ENCODE results near the gene ANGPTL2. TPM values are rescaled to one million over a fixed set of nuclear protein-coding genes. Genes with fewer than 3 reads are reported as not detected.

The ANGPTL2 gene
- total and polyA plus RNA-seq, 12 donors, result 16.2 to 73.5 (median 42.9) TPM

- H3K27ac ChIP-seq, result peak overlapping the region in 2 of 10 donors; percentile 21 to 30
- H3K27me3 ChIP-seq, result no peaks in the 10 kb centered on the region
- no peak for DNase-seq
- H3K9me3 ChIP-seq, result no peaks in the 10 kb centered on the region
- peaks cover 9 to 58% (median 36%) of the 10 kb centered on the region in 9 donors for H3K4me1 ChIP-seq
- intact Hi-C loops (cut with DNase I), result no loop called here
- no peak overlapping the region for H3K4me3 ChIP-seq
- H3K36me3 ChIP-seq, result no peaks in the 10 kb centered on the region
- WGBS, 2 donors, result 70 to 82% methylated on average over 4 of the region's 4 CpGs
- ATAC-seq, result no peak
- no peak for TF ChIP-seq CTCF (IDR thresholded peaks at IDR 0.05)
These were observed 36.4 kb upstream of the ANGPTL2 start for GRCh38 chr9:127158786-127159324.

GRCh38 chr9:127155314-127155960, 33.0 kb upstream of the ANGPTL2 start:
- no peaks in the 10 kb centered on the region for H3K9me3 ChIP-seq
- H3K36me3 ChIP-seq, result no peaks in the 10 kb centered on the region
- 72% methylated on average over 5 of the region's 5 CpGs for WGBS, 2 donors
- no peak for DNase-seq
- TF ChIP-seq CTCF (IDR thresholded peaks at IDR 0.05), result no peak
- H3K27me3 ChIP-seq, result no peaks in the 10 kb centered on the region
- H3K4me3 ChIP-seq, result peak overlapping the region in 1 of 10 donors; percentile 18
- peak overlapping the region in 8 of 10 donors; percentile 34 to 86 (median 68) for H3K27ac ChIP-seq
- peaks cover 9 to 41% (median 21%) of the 10 kb centered on the region in 9 donors for H3K4me1 ChIP-seq
- peak in 3 of 8 donors; percentile 2 to 13 (median 7) for ATAC-seq
- intact Hi-C loops (cut with DNase I), result no loop called here

GRCh38 chr9:127154390-127155191, 32.2 kb upstream of the ANGPTL2 start:
- peak overlapping the region in 6 of 10 donors; percentile 1 to 29 (median 14) for H3K4me3 ChIP-seq
- ATAC-seq (peak; percentile 85 to 93 (median 87)), DNase-seq (peak; percentile 74 to 84)
- H3K36me3 ChIP-seq, result no peaks in the 10 kb centered on the region
- TF ChIP-seq CTCF (IDR thresholded peaks at IDR 0.05), result peak in 4 of 9 donors; percentile 11 to 45 (median 26)
- no peaks in the 10 kb centered on the region for H3K27me3 ChIP-seq
- intact Hi-C loops (cut with DNase I), result no loop called here
- peaks cover 9 to 32% (median 21%) of the 10 kb centered on the region in 9 donors for H3K4me1 ChIP-seq
- peak overlapping the region in 9 of 10 donors; percentile 25 to 86 (median 62) for H3K27ac ChIP-seq
- 29 to 42% methylated on average over 13 of the region's 13 CpGs for WGBS, 2 donors
- H3K9me3 ChIP-seq, result no peaks in the 10 kb centered on the region

- Histone ChIP-seq H3K4me1 (peaks cover 9 to 27% (median 19%) of the 10 kb centered on the region in 9 donors), H3K27ac (peak overlapping the region in 8 of 10 donors; percentile 25 to 86 (median 68)), H3K36me3 (no peaks in the 10 kb centered on the region), H3K4me3 (peak overlapping the region in 5 of 10 donors; percentile 9 to 29 (median 18)), H3K9me3 (no peaks in the 10 kb centered on the region), H3K27me3 (no peaks in the 10 kb centered on the region)
- DNase-seq (no peak), ATAC-seq (peak in 6 of 8 donors; percentile 8 to 50 (median 26))
- intact Hi-C loops (cut with DNase I), result no loop called here
- no peak for TF ChIP-seq CTCF (IDR thresholded peaks at IDR 0.05)
- 91 to 94% methylated on average over 5 of the region's 5 CpGs for WGBS, 2 donors
These were observed 31.6 kb upstream of the ANGPTL2 start for GRCh38 chr9:127154003-127154389.

Data from heart right ventricle (tissue), 16 donors.